GM12891 (cell line): ENCODE data around the gene RTN3.
"Not testable (repeated sequence)": the region's sequence is repeated elsewhere in the genome, so short reads cannot be mapped to it uniquely, and the experiment has no call there.

Source experiments
- DNase-seq: peaks from one replicate; pipeline ENCODE4 v3.0.0; 2011; ENCODE audit warnings: low spot score; ENCODE audit not compliant: insufficient read length
- FAIRE-seq: peaks from 2 replicates; lab custom pipeline; 2011; peaks lifted over from hg19 to GRCh38; lab: Jason Lieb, UNC
- PAX5 ChIP-seq: IDR thresholded peaks from 2 replicates; pipeline ENCODE4 v1.6.1; 2011; ENCODE audit warnings: low read length, moderate library complexity, mild to moderate bottlenecking; ENCODE audit not compliant: insufficient read depth, severe bottlenecking
- POLR2A ChIP-seq: IDR thresholded peaks from 2 replicates; pipeline ENCODE4 v1.6.1; 2011; ENCODE audit warnings: low read depth, low read length, control low read depth
- POLR2AphosphoS5 ChIP-seq: IDR thresholded peaks from 2 replicates; pipeline ENCODE4 v1.6.1; 2011; ENCODE audit warnings: low read depth, low read length, control low read depth
- POU2F2 ChIP-seq: IDR thresholded peaks from 2 replicates; pipeline ENCODE4 v1.6.1; 2011; ENCODE audit warnings: low read depth, mild to moderate bottlenecking, control low read depth, low read length, moderate library complexity
- SPI1 ChIP-seq: IDR thresholded peaks from 2 replicates; pipeline ENCODE4 v1.6.1; 2011; ENCODE audit warnings: low read depth, low read length, control low read depth
- TAF1 ChIP-seq: IDR thresholded peaks from 2 replicates; pipeline ENCODE4 v1.6.1; 2011; ENCODE audit warnings: low read depth, low read length, control low read depth

RTN3 gene

GRCh38 chr11:63767565-63768236 lies 86.4 kb downstream of the RTN3 start:
- DNase-seq (peak; percentile 61), FAIRE-seq (peak; percentile 52)

GRCh38 chr11:63768237-63769041 lies 87.1 kb downstream of the RTN3 start, which contains the start of gene ZFTA:
Gene ZFTA, minus strand, starts transcription at chr11:63768775. Its CDS starts 153 bp downstream, at chr11:63768622.
- no peak for TF ChIP-seq POU2F2
- TF ChIP-seq TAF1, result no peak
- no peak for TF ChIP-seq SPI1
- no peak for TF ChIP-seq POLR2A
- no peak for TF ChIP-seq POLR2AphosphoS5
- no peak for TF ChIP-seq PAX5
- DNase-seq (peak; percentile 84), FAIRE-seq (peak; percentile 76)

More at GRCh38 chr11:63767565-63768236, 86.4 kb downstream of the RTN3 start:
- no peak for TF ChIP-seq POLR2AphosphoS5
- TF ChIP-seq SPI1, result no peak
- TF ChIP-seq TAF1, result no peak
- no peak for TF ChIP-seq POLR2A
- TF ChIP-seq POU2F2, result no peak
- TF ChIP-seq PAX5, result no peak

DNA sequence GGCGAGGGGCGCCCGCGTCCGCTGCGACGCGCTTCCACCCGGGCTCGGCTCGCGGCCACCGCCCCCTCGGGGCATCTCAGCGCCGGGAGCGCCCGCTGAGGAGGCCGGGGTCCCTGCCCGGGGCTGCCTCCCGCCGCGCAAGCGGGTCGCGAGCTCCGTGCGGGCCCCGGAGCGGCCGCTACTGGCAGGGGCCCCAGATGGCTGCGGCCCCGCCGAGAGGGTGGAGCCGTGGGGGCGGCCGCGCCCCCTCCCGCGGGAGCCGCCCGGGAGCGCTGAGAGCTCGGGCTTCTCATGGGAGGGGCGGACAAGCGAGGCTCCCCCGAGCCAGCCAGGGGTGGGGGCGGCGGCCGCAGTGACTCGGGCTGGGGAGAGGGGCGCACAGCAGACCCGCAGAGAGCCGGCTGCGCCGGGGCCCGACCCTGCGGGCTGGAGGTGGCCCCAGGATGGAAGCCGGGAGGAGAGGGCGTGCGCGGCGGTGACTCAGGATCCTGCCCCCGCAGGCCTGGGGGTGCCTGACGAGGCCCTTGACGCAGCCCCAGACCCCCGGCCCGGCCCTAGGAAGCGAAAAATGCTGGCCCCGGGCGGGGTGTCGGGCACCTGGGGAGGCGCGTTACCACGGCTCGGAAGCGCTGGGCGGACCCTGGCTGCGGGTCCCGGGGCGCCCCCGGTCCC lies 87.9 kb downstream of the RTN3 start:
- peak; percentile 67 for FAIRE-seq
- peak; percentile 56 for DNase-seq
- TF ChIP-seq POLR2A, result no peak
- TF ChIP-seq TAF1, result no peak
- TF ChIP-seq POU2F2, result no peak
- no peak for TF ChIP-seq SPI1
- TF ChIP-seq PAX5, result no peak
- no peak for TF ChIP-seq POLR2AphosphoS5

GRCh38 chr11:63769714-63770455 lies 88.6 kb downstream of the RTN3 start:
- no peak for FAIRE-seq
- DNase-seq, result no peak
- TF ChIP-seq SPI1 (no peak), POLR2AphosphoS5 (no peak), POLR2A (no peak), POU2F2 (no peak), PAX5 (no peak), TAF1 (no peak)

DNA sequence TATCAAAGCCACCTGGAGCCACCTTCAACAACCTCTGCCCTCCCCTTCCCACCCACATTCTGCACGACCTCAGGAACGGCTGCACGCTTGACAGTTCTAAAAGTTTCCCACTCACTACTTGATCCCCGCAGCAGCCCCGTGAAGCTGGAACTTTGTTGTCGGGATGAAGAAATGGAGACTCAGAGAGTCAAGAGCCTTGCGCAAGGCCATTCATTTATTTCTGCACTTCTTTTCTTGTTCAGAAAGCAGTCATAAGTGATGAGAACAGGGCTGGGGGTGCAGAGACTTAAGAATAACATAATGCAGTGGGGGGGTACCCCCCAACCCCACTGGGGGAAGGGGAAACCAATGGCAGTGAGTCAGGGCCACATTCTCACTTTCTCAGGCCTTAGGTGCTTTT lies 89.5 kb downstream of the RTN3 start:
- FAIRE-seq (no peak), DNase-seq (no peak)
- TF ChIP-seq PAX5 (no peak), POLR2AphosphoS5 (no peak), SPI1 (no peak), TAF1 (no peak), POU2F2 (no peak), POLR2A (no peak)

DNA sequence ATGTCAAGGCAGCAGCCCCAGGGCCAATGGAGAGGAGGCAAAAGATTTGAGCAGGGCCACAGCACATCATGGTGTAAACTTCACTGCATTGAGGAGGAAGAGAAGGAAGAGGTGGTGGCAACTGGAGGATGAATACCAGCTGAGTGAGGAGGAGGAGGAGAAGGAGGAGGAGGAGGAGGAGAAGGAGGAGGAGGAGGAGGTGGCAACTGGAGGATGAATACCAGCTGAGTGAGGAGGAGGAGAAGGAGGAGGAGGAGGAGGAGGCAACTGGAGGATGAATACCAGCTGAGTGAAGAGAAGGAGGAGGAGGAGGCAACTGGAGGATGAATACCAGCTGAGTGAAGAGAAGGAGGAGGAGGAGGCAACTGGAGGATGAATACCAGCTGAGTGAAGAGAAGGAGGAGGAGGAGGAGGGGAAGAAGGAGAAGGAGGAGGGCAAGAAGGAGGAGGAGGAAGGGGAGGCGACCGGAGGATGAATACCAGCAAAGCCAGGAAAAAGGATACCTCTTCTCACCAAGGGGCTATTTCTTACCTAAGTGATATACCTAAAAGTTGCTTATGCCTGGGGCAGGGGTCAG lies 90.5 kb downstream of the RTN3 start:
- not testable (repeated sequence) for DNase-seq, FAIRE-seq

DNA sequence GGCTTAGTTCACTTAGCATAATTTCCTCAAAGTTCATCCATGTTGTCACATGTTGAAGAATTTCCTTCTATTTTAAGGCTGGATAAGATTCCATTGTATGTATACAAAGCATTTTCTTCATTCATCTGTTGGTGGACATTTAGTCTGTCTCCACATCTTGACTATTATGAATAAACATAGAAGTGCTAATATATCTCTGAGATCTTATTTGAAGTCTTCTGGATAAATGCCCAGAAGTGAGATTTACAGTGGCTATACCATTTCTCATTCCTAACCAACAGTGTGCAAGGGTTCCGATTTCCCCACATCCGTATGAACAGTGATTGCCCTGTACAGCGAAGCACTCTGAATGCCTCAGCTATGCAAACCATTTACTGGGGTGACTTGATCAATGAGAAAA lies 93.9 kb downstream of the RTN3 start:
- DNase-seq (no peak), FAIRE-seq (no peak)
- TF ChIP-seq POLR2A (no peak), POLR2AphosphoS5 (no peak), POU2F2 (no peak), TAF1 (no peak), SPI1 (no peak), PAX5 (no peak)

GRCh38 chr11:63779039-63779438 lies 97.7 kb downstream of the RTN3 start:
- DNase-seq (no peak), FAIRE-seq (no peak)
- TF ChIP-seq POLR2A, result no peak
- TF ChIP-seq PAX5, result no peak
- no peak for TF ChIP-seq TAF1

- no peak for FAIRE-seq
- no peak for TF ChIP-seq SPI1
- TF ChIP-seq PAX5, result no peak
- no peak for TF ChIP-seq POU2F2
- no peak for TF ChIP-seq POLR2A
- TF ChIP-seq TAF1, result no peak
- no peak for TF ChIP-seq POLR2AphosphoS5
Observed at GRCh38 chr11:63782749-63783148, 101.4 kb downstream of the RTN3 start.

More at GRCh38 chr11:63782749-63783148, 101.4 kb downstream of the RTN3 start:
- no peak for DNase-seq
